ENCODE measurements around the gene ATG101.

GRCh38 chr12:52066346-52067080, 3.3 kb upstream of the ATG101 start:
- TF ChIP-seq POLR2A (IDR thresholded peaks at IDR 0.05) (no peak), POLR2AphosphoS5 (IDR thresholded peaks at IDR 0.05) (no peak)

Measured in gastroesophageal sphincter (tissue), 2 donors.